GM12878 (cell line): ENCODE measurements around the gene PLAAT5. TPM values are rescaled to one million over a fixed set of nuclear protein-coding genes. Genes with fewer than 3 reads are reported as not detected.

Source experiments
- ATAC-seq: fragments of 200-7000 bp; cut with Tn5 transposase; 3 replicates; pipeline ENCODE4 v1.9.1; 2020; ENCODE audit warnings: mild to moderate bottlenecking, moderate library complexity
- BruUV-seq: library from RNA; stranded (reverse); fragments of 400-500 nt; replicated peaks from 2 replicates; lab custom pipeline; 2021; lab: Mats Ljungman, UMichigan
- CTCF ChIA-PET: fragments of 300-600 bp; sonication (Branson Sonifier 250); formaldehyde crosslinking; extraction: SDS; loops from one replicate; lab custom pipeline; 2021; ENCODE audit warnings: inconsistent platforms; lab: Yijun Ruan, JAX
- POLR2A ChIA-PET: fragments of 350-600 bp; formaldehyde crosslinking; extraction: SDS; loops from one replicate; lab custom pipeline; 2021; ENCODE audit warnings: inconsistent platforms; lab: Charles Lee
- RAD21 ChIA-PET: fragments of 300-600 bp; sonication (Branson Sonifier 250); formaldehyde crosslinking; loops from one replicate; lab custom pipeline; 2023; ENCODE audit warnings: antibody characterized with exemption; ENCODE audit not compliant: unreplicated experiment; lab: Charles Lee
- SMC1A ChIA-PET: fragments of 300-600 bp; sonication (Branson Sonifier 250); formaldehyde crosslinking; loops from one replicate; lab custom pipeline; 2023; ENCODE audit not compliant: unreplicated experiment, uncharacterized antibody; lab: Charles Lee
- DNase-seq: peaks from one replicate; pipeline ENCODE4 v3.0.0-alpha.2; 2011; ENCODE audit warnings: low read depth, low spot score
- FAIRE-seq: peaks from 3 replicates; lab custom pipeline; 2011; peaks lifted over from hg19 to GRCh38; lab: Jason Lieb, UNC
- H2AFZ ChIP-seq: 2 replicates; pipeline ENCODE4 v1.6.0; 2011; ENCODE audit warnings: low read depth, low read length, control low read depth; ENCODE audit not compliant: control insufficient read depth
- H3K27ac ChIP-seq: 2 replicates; pipeline ENCODE4 v1.5.1; 2011; ENCODE audit warnings: control low read depth; ENCODE audit not compliant: control insufficient read depth, insufficient read depth
- H3K27me3 ChIP-seq, 2 experiments: replicated peaks in 1 of 2; 2 replicates each; pipeline versions ENCODE4 v1.6.0 to v1.6.1; 2011; ENCODE audit warnings: low read length in 1 of 2; ENCODE audit not compliant: control insufficient read depth in 2 of 2, insufficient read depth in 2 of 2
- H3K36me3 ChIP-seq, 2 experiments: 2 replicates each; pipeline ENCODE4 v1.5.1; 2011; ENCODE audit warnings: low read length in 1 of 2; ENCODE audit not compliant: control insufficient read depth in 2 of 2, insufficient read depth in 2 of 2
- H3K4me1 ChIP-seq: 2 replicates; pipeline ENCODE4 v1.6.1; 2011; ENCODE audit warnings: mild to moderate bottlenecking, low read length, moderate library complexity, mixed read lengths; ENCODE audit not compliant: control insufficient read depth, insufficient read depth
- H3K4me2 ChIP-seq: 2 replicates; pipeline ENCODE4 v1.6.0; 2011; ENCODE audit warnings: control low read depth; ENCODE audit not compliant: control insufficient read depth, insufficient read depth
- H3K4me3 ChIP-seq: fragments of 200-600 bp; sonication (generic); 2 replicates; pipeline ENCODE4 v1.5.1; 2016
- H3K79me2 ChIP-seq: 2 replicates; pipeline ENCODE4 v1.6.0; 2011; ENCODE audit warnings: low read length; ENCODE audit not compliant: control insufficient read depth, insufficient read depth
- H3K9ac ChIP-seq: 2 replicates; pipeline ENCODE4 v1.8.0; 2011; ENCODE audit warnings: low read length, control low read depth, mixed read lengths; ENCODE audit not compliant: control insufficient read depth, insufficient read depth
- H3K9me3 ChIP-seq: replicated peaks from 3 replicates; pipeline ENCODE4 v1.5.1; 2011; ENCODE audit warnings: mild to moderate bottlenecking, low read length; ENCODE audit not compliant: control insufficient read depth, insufficient read depth
- H4K20me1 ChIP-seq: 2 replicates; pipeline ENCODE4 v1.6.0; 2011; ENCODE audit not compliant: control insufficient read depth, insufficient read depth
- CHD1 ChIP-seq: IDR thresholded peaks from 2 replicates; pipeline ENCODE4 v1.6.1; 2012; ENCODE audit warnings: low read depth, low read length, improper control_type of control experiment
- CREM ChIP-seq: IDR thresholded peaks from 2 replicates; pipeline ENCODE4 v1.6.1; 2014; ENCODE audit warnings: antibody characterized with exemption, low read depth
- E4F1 ChIP-seq: fragments of 450-650 bp; IDR thresholded peaks from 2 replicates; pipeline ENCODE4 v1.6.1; 2018; ENCODE audit warnings: borderline replicate concordance, mild to moderate bottlenecking; ENCODE audit not compliant: partially characterized antibody
- ESRRA ChIP-seq: IDR thresholded peaks from 2 replicates; pipeline ENCODE4 v1.6.1; 2012; ENCODE audit warnings: mild to moderate bottlenecking, low read length, improper control_type of control experiment
- MTA2 ChIP-seq: fragments of 450-650 bp; IDR thresholded peaks from 2 replicates; pipeline ENCODE4 v1.6.1; 2016; ENCODE audit warnings: low read depth, mild to moderate bottlenecking, moderate library complexity
- NFXL1 ChIP-seq: fragments of 450-650 bp; IDR thresholded peaks from 2 replicates; pipeline ENCODE4 v1.6.1; 2017; ENCODE audit warnings: antibody characterized with exemption, mild to moderate bottlenecking, borderline replicate concordance
- PBX3 ChIP-seq: IDR thresholded peaks from 2 replicates; pipeline ENCODE4 v1.6.1; 2011; ENCODE audit warnings: mild to moderate bottlenecking, low read depth, low read length, moderate library complexity; ENCODE audit not compliant: insufficient replicate concordance
- POLR2AphosphoS5 ChIP-seq: IDR thresholded peaks from 2 replicates; pipeline ENCODE4 v1.6.1; 2011; ENCODE audit warnings: mild to moderate bottlenecking, low read length, inconsistent platforms
- RCOR1 ChIP-seq: conservative IDR thresholded peaks from 2 replicates; pipeline ENCODE4 v1.6.1; 2012; ENCODE audit warnings: low read depth, low read length, improper control_type of control experiment
- SMAD1 ChIP-seq: fragments of 450-650 bp; IDR thresholded peaks from 2 replicates; pipeline ENCODE4 v1.6.1; 2018; ENCODE audit warnings: mild to moderate bottlenecking, low read depth; ENCODE audit not compliant: partially characterized antibody
- STAT3 ChIP-seq: IDR thresholded peaks from 2 replicates; pipeline ENCODE4 v1.6.1; 2011; ENCODE audit warnings: low read depth, low read length, improper control_type of control experiment
- TCF7 ChIP-seq: IDR thresholded peaks from 2 replicates; pipeline ENCODE4 v1.6.1; 2014; ENCODE audit warnings: antibody characterized with exemption, borderline replicate concordance
- WGBS: methylation state at CpG from one replicate; pipeline ENCODE4 v1.1.6; 2016; ENCODE audit warnings: low lambda C conversion rate; ENCODE audit not compliant: insufficient replicate concordance, insufficient coverage; ENCODE audit errors: missing lambda C conversion rate; 5-methylcytosine and 5-hydroxymethylcytosine counted together
- in situ Hi-C: fragments of 300-500 bp; cut with MboI; formaldehyde crosslinking; loops from 9 replicates; pipeline ENCODE4 v1.14.3; 2018; ENCODE audit warnings: mixed read lengths
- intact Hi-C: fragments of 100-400 bp; cut with micrococcal nuclease; formaldehyde crosslinking; loops from one replicate; pipeline ENCODE4 v1.14.2; 2022; ENCODE audit not compliant: unreplicated experiment
- polyA plus RNA-seq, 11 experiments: library from polyadenylated mRNA; depleted of rRNA in 4 of 11; unstranded in 6 of 11; stranded (reverse) in 5 of 11; fragments of >200 nt; fragmentation: Nextera tagmentation in 4 of 11; fragmentation: Illumina TruSeq in 1 of 11; extraction: Ambion mirVana in 4 of 11; extraction: Trizol in 1 of 11; gene quantifications; 1 replicate in 1 of 11; 2 replicates in 10 of 11; pipeline versions ENCODE4 v1.2.1 to v1.2.3, GENCODE V29; 2011 to 2016; ENCODE audit warnings: inconsistent platforms in 2 of 11, missing spikeins in 2 of 11, low read depth in 1 of 11
- total RNA-seq, 4 experiments: library from RNA; depleted of rRNA in 3 of 4; stranded (reverse); fragments of >200 nt in 3 of 4; fragmentation: Illumina TruSeq in 1 of 4; extraction: Trizol in 1 of 4; gene quantifications; 2 replicates each; pipeline versions ENCODE4 v1.2.1 to v1.2.3, GENCODE V29; 2013 to 2021
- TF ChIP-seq, protein P1 (sequence below): fragments of 450-650 bp; IDR thresholded peaks from 2 replicates; pipeline ENCODE4 v1.6.1; 2016; ENCODE audit warnings: mild to moderate bottlenecking
- TF ChIP-seq, protein P2 (sequence below): IDR thresholded peaks from 2 replicates; pipeline ENCODE4 v1.6.1; 2012; ENCODE audit warnings: low read depth, low read length, improper control_type of control experiment

The PLAAT5 gene
- total and polyA plus RNA-seq, 10 of the 15 experiments (the other 5 are each of a cell fraction or from before 2014, with no cell fraction given), result not detected

DNA sequence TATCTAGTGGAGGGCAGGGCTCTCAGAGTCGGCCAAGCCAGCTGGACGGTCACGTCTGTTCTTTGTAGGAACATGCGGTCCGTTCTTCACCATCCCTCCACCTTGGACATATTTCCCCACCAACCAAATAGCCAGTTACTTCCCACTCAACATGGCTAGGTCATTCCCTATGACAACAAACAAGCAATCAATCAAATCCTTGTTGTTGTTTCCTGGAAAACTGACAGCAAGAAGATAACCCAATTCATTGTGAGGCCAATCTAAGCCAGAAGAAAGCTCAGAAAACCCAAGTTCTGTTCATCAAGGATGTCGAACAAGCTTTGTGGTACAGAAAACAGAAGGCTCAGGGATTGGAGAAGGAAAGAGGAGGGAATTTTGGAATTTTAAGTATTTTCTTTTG, 10.9 kb downstream of the PLAAT5 start:
- Histone ChIP-seq H2AFZ (no peak overlapping the region), H3K79me2 (no peaks in the 10 kb centered on the region), H3K27ac (no peak overlapping the region), H3K27me3 (no peaks in the 10 kb centered on the region), H4K20me1 (no peaks in the 10 kb centered on the region), H3K4me1 (no peaks in the 10 kb centered on the region), H3K36me3 (no peaks in the 10 kb centered on the region), H3K9ac (no peak overlapping the region), H3K4me2 (no peak overlapping the region), H3K9me3 (no peaks in the 10 kb centered on the region), H3K4me3 (no peak overlapping the region)
- ChIA-PET SMC1A (interaction anchor here (1.0 to 4.1 kb wide), 19 partner anchors 9 to 260 kb away, joined by 3 to 112 read pairs (median 6); partner anchors contain the start of gene PLAAT4), POLR2A (no interaction called here), CTCF (interaction anchor here (0.5 to 5.6 kb wide), 22 partner anchors 11 to 445 kb away, joined by 3 to 206 read pairs (median 6); partner anchors contain the start of genes PLAAT2, PLAAT4 and PLAAT5), RAD21 (interaction anchor here (0.5 to 4.5 kb wide), 11 partner anchors 28 to 202 kb away, joined by 3 to 113 read pairs (median 7); partner anchors contain the start of genes PLAAT2, PLAAT4 and RTN3)
- ATAC-seq (no peak), FAIRE-seq (no peak), DNase-seq (no peak)
- intact Hi-C loops (no loop called here), in situ Hi-C loops (no loop called here)
- WGBS, result 49% methylated on average over 6 of the region's 6 CpGs
- TF ChIP-seq STAT3 (no peak), NFXL1 (no peak), CREM (no peak), CHD1 (no peak), PBX3 (no peak), ESRRA (no peak), E4F1 (no peak), TCF7 (no peak), SMAD1 (no peak), RCOR1 (no peak), POLR2AphosphoS5 (no peak), MTA2 (no peak)
- TF ChIP-seq, protein P1, sequence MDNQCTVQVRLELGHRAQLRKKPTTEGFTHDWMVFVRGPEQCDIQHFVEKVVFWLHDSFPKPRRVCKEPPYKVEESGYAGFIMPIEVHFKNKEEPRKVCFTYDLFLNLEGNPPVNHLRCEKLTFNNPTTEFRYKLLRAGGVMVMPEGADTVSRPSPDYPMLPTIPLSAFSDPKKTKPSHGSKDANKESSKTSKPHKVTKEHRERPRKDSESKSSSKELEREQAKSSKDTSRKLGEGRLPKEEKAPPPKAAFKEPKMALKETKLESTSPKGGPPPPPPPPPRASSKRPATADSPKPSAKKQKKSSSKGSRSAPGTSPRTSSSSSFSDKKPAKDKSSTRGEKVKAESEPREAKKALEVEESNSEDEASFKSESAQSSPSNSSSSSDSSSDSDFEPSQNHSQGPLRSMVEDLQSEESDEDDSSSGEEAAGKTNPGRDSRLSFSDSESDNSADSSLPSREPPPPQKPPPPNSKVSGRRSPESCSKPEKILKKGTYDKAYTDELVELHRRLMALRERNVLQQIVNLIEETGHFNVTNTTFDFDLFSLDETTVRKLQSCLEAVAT, result no peak
- TF ChIP-seq, protein P2, sequence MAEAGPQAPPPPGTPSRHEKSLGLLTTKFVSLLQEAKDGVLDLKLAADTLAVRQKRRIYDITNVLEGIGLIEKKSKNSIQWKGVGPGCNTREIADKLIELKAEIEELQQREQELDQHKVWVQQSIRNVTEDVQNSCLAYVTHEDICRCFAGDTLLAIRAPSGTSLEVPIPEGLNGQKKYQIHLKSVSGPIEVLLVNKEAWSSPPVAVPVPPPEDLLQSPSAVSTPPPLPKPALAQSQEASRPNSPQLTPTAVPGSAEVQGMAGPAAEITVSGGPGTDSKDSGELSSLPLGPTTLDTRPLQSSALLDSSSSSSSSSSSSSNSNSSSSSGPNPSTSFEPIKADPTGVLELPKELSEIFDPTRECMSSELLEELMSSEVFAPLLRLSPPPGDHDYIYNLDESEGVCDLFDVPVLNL, result no peak
- BruUV-seq, result no TSS peak
